KMS-11 (cell line): Measurements from ENCODE around the gene ISG20L2.

Experiments
- H2AFZ ChIP-seq: fragments of 200-600 bp; sonication (generic); 2 replicates; pipeline ENCODE4 v1.6.1; 2016; ENCODE audit warnings: antibody characterized with exemption, mixed run types, low read depth
- H3K27ac ChIP-seq: fragments of 200-600 bp; sonication (generic); 2 replicates; pipeline ENCODE4 v1.6.1; 2016; ENCODE audit warnings: mild to moderate bottlenecking, mixed run types
- H3K27me3 ChIP-seq: fragments of 200-600 bp; sonication (generic); 2 replicates; pipeline ENCODE4 v1.6.1; 2017; ENCODE audit warnings: mild to moderate bottlenecking, low read depth, mixed run types, moderate library complexity; ENCODE audit not compliant: insufficient read depth
- H3K36me3 ChIP-seq: fragments of 200-600 bp; sonication (generic); 2 replicates; pipeline ENCODE4 v1.6.1; 2017; ENCODE audit warnings: mild to moderate bottlenecking, mixed run types; ENCODE audit not compliant: insufficient read depth
- H3K4me1 ChIP-seq: fragments of 200-600 bp; sonication (generic); 2 replicates; pipeline ENCODE4 v1.6.1; 2016; ENCODE audit warnings: mild to moderate bottlenecking, low read depth, mixed run types; ENCODE audit not compliant: poor library complexity, severe bottlenecking
- H3K4me2 ChIP-seq: fragments of 200-600 bp; sonication (generic); 2 replicates; pipeline ENCODE4 v1.7.0; 2016; ENCODE audit warnings: mild to moderate bottlenecking, mixed run types
- H3K4me3 ChIP-seq: fragments of 200-600 bp; sonication (generic); IDR thresholded peaks from 2 replicates; pipeline ENCODE4 v1.6.1; 2017; ENCODE audit warnings: low read depth, low read length, mixed read lengths; ENCODE audit not compliant: insufficient read depth
- H3K79me2 ChIP-seq: fragments of 200-600 bp; sonication (generic); 2 replicates; pipeline ENCODE4 v1.6.1; 2016; ENCODE audit warnings: low read depth, mixed run types; ENCODE audit not compliant: insufficient read depth
- H3K9ac ChIP-seq: fragments of 200-600 bp; sonication (generic); 2 replicates; pipeline ENCODE4 v1.6.1; 2016; ENCODE audit warnings: mild to moderate bottlenecking, mixed run types
- H4K20me1 ChIP-seq: fragments of 200-600 bp; sonication (generic); 2 replicates; pipeline ENCODE4 v1.6.1; 2016; ENCODE audit warnings: mild to moderate bottlenecking, mixed run types; ENCODE audit not compliant: insufficient read depth
- TF ChIP-seq, protein P1 (sequence below): fragments of 200-600 bp; sonication (generic); conservative IDR thresholded peaks from 2 replicates; pipeline ENCODE4 v1.6.1; 2017; ENCODE audit warnings: low read depth, mild to moderate bottlenecking, antibody characterized with exemption, low read length, moderate library complexity, mixed read lengths

ISG20L2 gene

GRCh38 chr1:156700736-156701531, 27.6 kb downstream of the ISG20L2 start:
- Histone ChIP-seq H3K4me2 (no peak overlapping the region), H3K4me3 (no peak overlapping the region), H3K79me2 (no peaks in the 10 kb centered on the region), H3K27ac (no peak overlapping the region), H2AFZ (no peak overlapping the region), H3K4me1 (peaks cover 13% of the 10 kb centered on the region), H3K36me3 (no peaks in the 10 kb centered on the region), H3K9ac (no peak overlapping the region), H3K27me3 (peaks cover 99% of the 10 kb centered on the region), H4K20me1 (no peaks in the 10 kb centered on the region)
- TF ChIP-seq, protein P1, sequence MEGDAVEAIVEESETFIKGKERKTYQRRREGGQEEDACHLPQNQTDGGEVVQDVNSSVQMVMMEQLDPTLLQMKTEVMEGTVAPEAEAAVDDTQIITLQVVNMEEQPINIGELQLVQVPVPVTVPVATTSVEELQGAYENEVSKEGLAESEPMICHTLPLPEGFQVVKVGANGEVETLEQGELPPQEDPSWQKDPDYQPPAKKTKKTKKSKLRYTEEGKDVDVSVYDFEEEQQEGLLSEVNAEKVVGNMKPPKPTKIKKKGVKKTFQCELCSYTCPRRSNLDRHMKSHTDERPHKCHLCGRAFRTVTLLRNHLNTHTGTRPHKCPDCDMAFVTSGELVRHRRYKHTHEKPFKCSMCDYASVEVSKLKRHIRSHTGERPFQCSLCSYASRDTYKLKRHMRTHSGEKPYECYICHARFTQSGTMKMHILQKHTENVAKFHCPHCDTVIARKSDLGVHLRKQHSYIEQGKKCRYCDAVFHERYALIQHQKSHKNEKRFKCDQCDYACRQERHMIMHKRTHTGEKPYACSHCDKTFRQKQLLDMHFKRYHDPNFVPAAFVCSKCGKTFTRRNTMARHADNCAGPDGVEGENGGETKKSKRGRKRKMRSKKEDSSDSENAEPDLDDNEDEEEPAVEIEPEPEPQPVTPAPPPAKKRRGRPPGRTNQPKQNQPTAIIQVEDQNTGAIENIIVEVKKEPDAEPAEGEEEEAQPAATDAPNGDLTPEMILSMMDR, result no peak

DNA sequence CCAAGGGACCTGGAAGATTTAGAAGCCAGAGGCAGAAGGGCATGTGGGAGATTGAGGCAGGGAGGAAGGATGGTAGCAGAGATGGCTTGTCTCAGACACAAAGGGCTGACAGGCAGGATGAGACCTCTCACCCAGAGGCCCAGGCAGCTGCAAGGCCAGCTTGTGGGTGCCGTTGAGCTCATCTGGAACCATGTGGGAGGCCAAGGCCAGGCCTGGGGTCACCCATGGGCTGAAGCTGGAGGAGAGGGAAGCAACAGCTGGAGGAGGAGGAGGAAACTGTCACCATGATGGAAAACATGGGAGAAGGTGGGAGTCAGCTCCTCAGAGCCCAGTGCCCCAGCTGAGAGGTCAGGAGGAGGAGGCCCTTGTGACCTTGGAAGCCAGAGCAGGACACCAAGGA, 29.6 kb downstream of the ISG20L2 start:
- no peaks in the 10 kb centered on the region for H3K4me1 ChIP-seq
- no peaks in the 10 kb centered on the region for H3K79me2 ChIP-seq
- H3K9ac ChIP-seq, result no peak overlapping the region
- H3K27ac ChIP-seq, result no peak overlapping the region
- no peak overlapping the region for H2AFZ ChIP-seq
- peaks cover 96% of the 10 kb centered on the region for H3K27me3 ChIP-seq
- no peak overlapping the region for H3K4me3 ChIP-seq
- H3K36me3 ChIP-seq, result no peaks in the 10 kb centered on the region
- TF ChIP-seq, protein P1, result no peak
- no peak overlapping the region for H3K4me2 ChIP-seq
- H4K20me1 ChIP-seq, result no peaks in the 10 kb centered on the region

- Histone ChIP-seq H3K4me3 (no peak overlapping the region), H3K4me2 (no peak overlapping the region), H3K27me3 (peaks cover 96% of the 10 kb centered on the region), H2AFZ (no peak overlapping the region), H3K36me3 (no peaks in the 10 kb centered on the region), H3K27ac (no peak overlapping the region), H4K20me1 (no peaks in the 10 kb centered on the region), H3K79me2 (no peaks in the 10 kb centered on the region), H3K4me1 (peaks cover 11% of the 10 kb centered on the region), H3K9ac (no peak overlapping the region)
- TF ChIP-seq, protein P1, result no peak
Observed at GRCh38 chr1:156697481-156697880, 31.1 kb downstream of the ISG20L2 start.

GRCh38 chr1:156696755-156697154, 31.8 kb downstream of the ISG20L2 start:
- H3K27ac ChIP-seq, result no peak overlapping the region
- no peaks in the 10 kb centered on the region for H3K36me3 ChIP-seq

More at GRCh38 chr1:156696755-156697154, 31.8 kb downstream of the ISG20L2 start:
- Histone ChIP-seq H3K4me3 (no peak overlapping the region), H4K20me1 (no peaks in the 10 kb centered on the region), H3K9ac (no peak overlapping the region), H3K79me2 (no peaks in the 10 kb centered on the region), H2AFZ (no peak overlapping the region), H3K4me2 (no peak overlapping the region), H3K4me1 (peaks cover 11% of the 10 kb centered on the region), H3K27me3 (peaks cover 96% of the 10 kb centered on the region)
- TF ChIP-seq, protein P1, result no peak
